Activated CD8-positive, alpha-beta memory T cell treated with anti-CD3 and anti-CD28 coated beads, Interleukin-2, amount 10 ng/mL, durations not matched to agents 7 days and 5 days (primary cell): ENCODE measurements around the gene JDP2. TPM values are rescaled to one million over a fixed set of nuclear protein-coding genes. Genes with fewer than 3 reads are reported as not detected.
"Not testable (repeated sequence)": the region's sequence is repeated elsewhere in the genome, so short reads cannot be mapped to it uniquely, and the experiment has no call there.

Source experiments
- ATAC-seq: fragments of 150-1000 bp; cut with Tn5 transposase; one replicate; pipeline ENCODE4 v1.10.0; 2021; ENCODE audit warnings: moderate library complexity
- CTCF ChIA-PET: fragments of 350-600 bp; sonication (Branson Sonifier 250); formaldehyde crosslinking; loops from one replicate; lab custom pipeline; 2021; ENCODE audit warnings: antibody characterized with exemption; lab: Charles Lee
- DNase-seq: peaks from one replicate; pipeline ENCODE4 v3.0.0-alpha.2; 2020
- H3K27ac Mint-ChIP-seq: one replicate; pipeline ENCODE4 v1.8.0; 2021; ENCODE audit warnings: mild to moderate bottlenecking, mixed read lengths
- H3K27me3 Mint-ChIP-seq: one replicate; pipeline ENCODE4 v1.8.0; 2021; ENCODE audit warnings: mixed read lengths
- H3K36me3 Mint-ChIP-seq: one replicate; pipeline ENCODE4 v1.8.0; 2021; ENCODE audit warnings: mild to moderate bottlenecking, mixed read lengths
- H3K4me1 Mint-ChIP-seq: one replicate; pipeline ENCODE4 v1.8.0; 2021; ENCODE audit warnings: mixed read lengths
- H3K4me3 Mint-ChIP-seq: one replicate; pipeline ENCODE4 v1.8.0; 2021; ENCODE audit warnings: mild to moderate bottlenecking, moderate library complexity, mixed read lengths
- H3K9me3 Mint-ChIP-seq: one replicate; pipeline ENCODE4 v1.8.0; 2022; ENCODE audit warnings: low read depth, mixed read lengths
- total RNA-seq, 2 experiments: library from RNA; stranded (reverse); gene quantifications; one replicate each; pipeline ENCODE4 v1.2.3, GENCODE V29; 2021

JDP2 gene
- 1 to 10 TPM in 1 of 2 experiments, under 1 TPM in 1; 0.75 to 1.1 TPM for total RNA-seq

GRCh38 chr14:75427482-75428229 is at the start of gene JDP2:
TSS of gene JDP2 (plus strand) at chr14:75428022. CDS start at chr14:75437921, 9,899 bp downstream.
- Mint-ChIP-seq H3K9me3 (peaks cover 5% of the 10 kb centered on the region), H3K36me3 (peaks cover 5% of the 10 kb centered on the region), H3K4me1 (peaks cover 11% of the 10 kb centered on the region), H3K27ac (no peak within 1 kb of the TSS), H3K27me3 (peaks cover 45% of the 10 kb centered on the region), H3K4me3 (peak within 1 kb of the TSS; percentile 49)
- ATAC-seq, result peak; percentile 67
- peak; percentile 46 for DNase-seq
- CTCF ChIA-PET, result interaction anchor here (1.0 to 1.2 kb wide), 3 partner anchors 61 to 147 kb away, joined by 3 to 4 read pairs (median 3); no protein-coding TSS in a partner anchor

GRCh38 chr14:75379246-75379929 is 48.4 kb upstream of the JDP2 start:
- no peak for DNase-seq
- no peak overlapping the region for H3K27ac Mint-ChIP-seq
- no peak overlapping the region for H3K4me3 Mint-ChIP-seq
- no peaks in the 10 kb centered on the region for H3K4me1 Mint-ChIP-seq
- no peaks in the 10 kb centered on the region for H3K36me3 Mint-ChIP-seq
- no peaks in the 10 kb centered on the region for H3K9me3 Mint-ChIP-seq
- peaks cover 27% of the 10 kb centered on the region for H3K27me3 Mint-ChIP-seq
- CTCF ChIA-PET, result no interaction called here
- ATAC-seq, result no peak

- H3K36me3 Mint-ChIP-seq, result peaks cover 1% of the 10 kb centered on the region
- no peak overlapping the region for H3K27ac Mint-ChIP-seq
- H3K9me3 Mint-ChIP-seq, result peaks cover 3% of the 10 kb centered on the region
- CTCF ChIA-PET, result no interaction called here
- peaks cover 32% of the 10 kb centered on the region for H3K27me3 Mint-ChIP-seq
- H3K4me3 Mint-ChIP-seq, result no peak overlapping the region
- ATAC-seq, result no peak
- DNase-seq, result no peak
- H3K4me1 Mint-ChIP-seq, result no peaks in the 10 kb centered on the region
Measured at GRCh38 chr14:75379930-75380270, 47.9 kb upstream of the JDP2 start.

- Mint-ChIP-seq H3K4me1 (no peaks in the 10 kb centered on the region), H3K36me3 (peaks cover 1% of the 10 kb centered on the region), H3K27me3 (peaks cover 36% of the 10 kb centered on the region), H3K4me3 (no peak overlapping the region), H3K9me3 (peaks cover 3% of the 10 kb centered on the region), H3K27ac (no peak overlapping the region)
- DNase-seq (no peak), ATAC-seq (no peak)
- CTCF ChIA-PET, result interaction anchor here (0.7 to 1.1 kb wide), 2 partner anchors 72 to 109 kb away, joined by 3 read pairs; no protein-coding TSS in a partner anchor
Measured at GRCh38 chr14:75380656-75381055, 47.2 kb upstream of the JDP2 start.

- CTCF ChIA-PET, result no interaction called here
- DNase-seq (no peak), ATAC-seq (no peak)
- Mint-ChIP-seq H3K4me3 (no peak overlapping the region), H3K27me3 (peaks cover 45% of the 10 kb centered on the region), H3K27ac (no peak overlapping the region), H3K36me3 (peaks cover 1% of the 10 kb centered on the region), H3K9me3 (peaks cover 3% of the 10 kb centered on the region), H3K4me1 (no peaks in the 10 kb centered on the region)
Measured at GRCh38 chr14:75381642-75382041, 46.2 kb upstream of the JDP2 start.

GRCh38 chr14:75383219-75383618 is 44.6 kb upstream of the JDP2 start:
- peaks cover 52% of the 10 kb centered on the region for H3K27me3 Mint-ChIP-seq
- H3K27ac Mint-ChIP-seq, H3K4me1 Mint-ChIP-seq, DNase-seq, H3K9me3 Mint-ChIP-seq, ATAC-seq, H3K4me3 Mint-ChIP-seq, H3K36me3 Mint-ChIP-seq, CTCF ChIA-PET: not testable (repeated sequence)

GRCh38 chr14:75383721-75384120 is 44.1 kb upstream of the JDP2 start:
- DNase-seq, result no peak
- no peaks in the 10 kb centered on the region for H3K4me1 Mint-ChIP-seq
- H3K9me3 Mint-ChIP-seq, result peaks cover 3% of the 10 kb centered on the region
- no peak overlapping the region for H3K4me3 Mint-ChIP-seq
- H3K36me3 Mint-ChIP-seq, result peaks cover 1% of the 10 kb centered on the region
- ATAC-seq, result no peak
- CTCF ChIA-PET, result no interaction called here
- peaks cover 52% of the 10 kb centered on the region for H3K27me3 Mint-ChIP-seq
- H3K27ac Mint-ChIP-seq, result no peak overlapping the region

- ATAC-seq (no peak), DNase-seq (no peak)
- Mint-ChIP-seq H3K4me1 (no peaks in the 10 kb centered on the region), H3K36me3 (peaks cover 1% of the 10 kb centered on the region), H3K27me3 (peaks cover 40% of the 10 kb centered on the region), H3K27ac (no peak overlapping the region), H3K4me3 (no peak overlapping the region), H3K9me3 (peaks cover 2% of the 10 kb centered on the region)
- CTCF ChIA-PET, result no interaction called here
Measured at GRCh38 chr14:75389679-75390078, 38.1 kb upstream of the JDP2 start.

GRCh38 chr14:75390183-75390582 is 37.6 kb upstream of the JDP2 start:
- no peak for DNase-seq
- peaks cover 35% of the 10 kb centered on the region for H3K27me3 Mint-ChIP-seq
- CTCF ChIA-PET, result no interaction called here

GRCh38 chr14:75391953-75392352 is 35.9 kb upstream of the JDP2 start:
- Mint-ChIP-seq H3K27ac (no peak overlapping the region), H3K27me3 (peaks cover 23% of the 10 kb centered on the region), H3K9me3 (no peaks in the 10 kb centered on the region), H3K4me1 (no peaks in the 10 kb centered on the region), H3K4me3 (no peak overlapping the region), H3K36me3 (no peaks in the 10 kb centered on the region)
- DNase-seq, result no peak
- CTCF ChIA-PET, result no interaction called here
- no peak for ATAC-seq

More at GRCh38 chr14:75390183-75390582, 37.6 kb upstream of the JDP2 start:
- H3K4me1 Mint-ChIP-seq, result no peaks in the 10 kb centered on the region
- no peaks in the 10 kb centered on the region for H3K36me3 Mint-ChIP-seq
- no peak overlapping the region for H3K27ac Mint-ChIP-seq
- H3K9me3 Mint-ChIP-seq, result no peaks in the 10 kb centered on the region
- H3K4me3 Mint-ChIP-seq, result no peak overlapping the region
- no peak for ATAC-seq

GRCh38 chr14:75392686-75393641 is 34.9 kb upstream of the JDP2 start:
- no peaks in the 10 kb centered on the region for H3K36me3 Mint-ChIP-seq
- no peak for ATAC-seq
- no peak overlapping the region for H3K27ac Mint-ChIP-seq
- no peak for DNase-seq
- H3K4me1 Mint-ChIP-seq, result no peaks in the 10 kb centered on the region
- H3K9me3 Mint-ChIP-seq, result no peaks in the 10 kb centered on the region
- CTCF ChIA-PET, result no interaction called here
- peaks cover 15% of the 10 kb centered on the region for H3K27me3 Mint-ChIP-seq
- H3K4me3 Mint-ChIP-seq, result no peak overlapping the region

- Mint-ChIP-seq H3K27me3 (peaks cover 14% of the 10 kb centered on the region), H3K4me3 (no peak overlapping the region), H3K27ac (no peak overlapping the region), H3K9me3 (no peaks in the 10 kb centered on the region), H3K4me1 (no peaks in the 10 kb centered on the region), H3K36me3 (no peaks in the 10 kb centered on the region)
- DNase-seq (no peak), ATAC-seq (no peak)
- CTCF ChIA-PET, result no interaction called here
Measured at GRCh38 chr14:75393794-75394193, 34.0 kb upstream of the JDP2 start.

- Mint-ChIP-seq H3K9me3 (no peaks in the 10 kb centered on the region), H3K27me3 (peaks cover 9% of the 10 kb centered on the region), H3K36me3 (no peaks in the 10 kb centered on the region), H3K4me1 (peaks cover 12% of the 10 kb centered on the region), H3K27ac (no peak overlapping the region), H3K4me3 (no peak overlapping the region)
- DNase-seq, result no peak
- no peak for ATAC-seq
- CTCF ChIA-PET, result no interaction called here
Measured at GRCh38 chr14:75395862-75396261, 32.0 kb upstream of the JDP2 start.
